ENCODE measurements around the gene EIF5. TPM values are rescaled to one million over a fixed set of nuclear protein-coding genes. Genes with fewer than 3 reads are reported as not detected.

Gene EIF5
- total RNA-seq, 1 experiment from 2014 or later, result 356 TPM

DNA sequence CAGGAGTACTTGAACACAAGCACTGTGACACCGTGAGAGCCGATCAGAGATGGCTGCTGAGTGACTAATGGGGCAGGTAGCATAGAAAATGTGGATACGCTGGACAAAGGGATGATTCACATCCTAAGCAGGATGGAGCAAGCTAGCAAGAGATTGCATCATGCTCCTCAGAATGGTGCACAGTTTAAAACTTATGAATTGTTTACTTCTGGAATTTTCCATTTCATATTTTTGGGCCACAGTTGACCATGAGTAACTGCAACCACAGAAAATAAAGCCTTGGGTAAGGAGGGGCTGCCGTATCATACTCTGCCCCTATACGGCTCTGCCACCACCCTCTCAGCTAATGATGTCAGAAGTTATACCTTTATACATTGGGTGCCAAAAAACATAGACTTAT lies 27.8 kb downstream of the EIF5 start:
- WGBS (ENCODE audit: extremely low coverage, insufficient read length, low lambda C conversion rate), result no CpG with 5 or more reads among the region's 5 CpGs
- H3K4me2 ChIP-seq (ENCODE audit: insufficient read depth, insufficient read length, low read length), result no peak overlapping the region
- no peak overlapping the region for H2BK20ac ChIP-seq (ENCODE audit: low read depth, low read length, poor library complexity, severe bottlenecking)
- no peak overlapping the region for H3K27ac Mint-ChIP-seq
- no peak overlapping the region for H3K4ac ChIP-seq (ENCODE audit: low read depth, low read length)
- no peak overlapping the region for H4K91ac ChIP-seq (ENCODE audit: insufficient read length, low read depth, low read length)
- TF ChIP-seq, protein P1, sequence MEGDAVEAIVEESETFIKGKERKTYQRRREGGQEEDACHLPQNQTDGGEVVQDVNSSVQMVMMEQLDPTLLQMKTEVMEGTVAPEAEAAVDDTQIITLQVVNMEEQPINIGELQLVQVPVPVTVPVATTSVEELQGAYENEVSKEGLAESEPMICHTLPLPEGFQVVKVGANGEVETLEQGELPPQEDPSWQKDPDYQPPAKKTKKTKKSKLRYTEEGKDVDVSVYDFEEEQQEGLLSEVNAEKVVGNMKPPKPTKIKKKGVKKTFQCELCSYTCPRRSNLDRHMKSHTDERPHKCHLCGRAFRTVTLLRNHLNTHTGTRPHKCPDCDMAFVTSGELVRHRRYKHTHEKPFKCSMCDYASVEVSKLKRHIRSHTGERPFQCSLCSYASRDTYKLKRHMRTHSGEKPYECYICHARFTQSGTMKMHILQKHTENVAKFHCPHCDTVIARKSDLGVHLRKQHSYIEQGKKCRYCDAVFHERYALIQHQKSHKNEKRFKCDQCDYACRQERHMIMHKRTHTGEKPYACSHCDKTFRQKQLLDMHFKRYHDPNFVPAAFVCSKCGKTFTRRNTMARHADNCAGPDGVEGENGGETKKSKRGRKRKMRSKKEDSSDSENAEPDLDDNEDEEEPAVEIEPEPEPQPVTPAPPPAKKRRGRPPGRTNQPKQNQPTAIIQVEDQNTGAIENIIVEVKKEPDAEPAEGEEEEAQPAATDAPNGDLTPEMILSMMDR (conservative IDR thresholded peaks at IDR 0.05), result no peak
- no peak overlapping the region for H3K56ac ChIP-seq (ENCODE audit: insufficient read length, low read depth, low read length)
- no peak overlapping the region for H3K4me3 Mint-ChIP-seq
- no peak overlapping the region for H2BK12ac ChIP-seq (ENCODE audit: insufficient read length, low read depth, low read length)
- no peak overlapping the region for H3T11ph ChIP-seq (ENCODE audit: low read length)
- no peak overlapping the region for H3K23ac ChIP-seq (ENCODE audit: insufficient read length, low read depth, low read length)
- H3K23me2 ChIP-seq (ENCODE audit: insufficient read length, low read depth, low read length, poor library complexity, severe bottlenecking), result no peaks in the 10 kb centered on the region
- H3K4me1 Mint-ChIP-seq, result peaks cover 2 to 3% of the 10 kb centered on the region in 2 experiments; a peak in 3 of 4 replicates
- no peak overlapping the region for H2BK5ac ChIP-seq (ENCODE audit: insufficient read length, low read length)
- H3K4me1 ChIP-seq (ENCODE audit: insufficient read depth, low read length), result no peaks in the 10 kb centered on the region
- no peak overlapping the region for H2BK120ac ChIP-seq (ENCODE audit: low read depth, low read length, poor library complexity, severe bottlenecking)
- H3K79me1 ChIP-seq (ENCODE audit: insufficient read depth, low read depth, low read length, poor library complexity, severe bottlenecking), result no peaks in the 10 kb centered on the region
- no peaks in the 10 kb centered on the region for H4K20me1 ChIP-seq (ENCODE audit: control insufficient read depth, insufficient read depth, insufficient read length)
- H3K9ac ChIP-seq (ENCODE audit: extremely low read depth, insufficient read length, low read length), result no peak overlapping the region
- no peak overlapping the region for H4K5ac ChIP-seq (ENCODE audit: insufficient read length, low read depth, low read length)
- H2BK15ac ChIP-seq (ENCODE audit: low read depth, low read length), result no peak overlapping the region
- no peak overlapping the region for H2AFZ ChIP-seq (ENCODE audit: low read length)
- H3K27ac ChIP-seq (ENCODE audit: insufficient read length, low read depth, low read length), result no peak overlapping the region
- peaks cover 20 to 22% of the 10 kb centered on the region in 2 experiments for H3K9me3 Mint-ChIP-seq
- H3K18ac ChIP-seq (ENCODE audit: insufficient read length, low read depth, low read length), result no peak overlapping the region
- no peak overlapping the region for H4K8ac ChIP-seq (replicated peaks; ENCODE audit: insufficient read length, low read depth, low read length)
- H3K27me3 Mint-ChIP-seq (ENCODE audit: low read depth), result peaks cover 6% of the 10 kb centered on the region
- H3K27me3 ChIP-seq (ENCODE audit: insufficient read depth, low read length), result no peaks in the 10 kb centered on the region
- no peak for DNase-seq
- peaks cover 4 to 14% (median 12%) of the 10 kb centered on the region in 3 experiments for H3K36me3 Mint-ChIP-seq (ENCODE audit: insufficient read depth in 1 of 3, low read depth in 3 of 3)
- no peak overlapping the region for H3K14ac ChIP-seq (ENCODE audit: insufficient read depth, low read length)
- no peak overlapping the region for H2AK5ac ChIP-seq (ENCODE audit: insufficient read length, low read length)
- H3K9me3 ChIP-seq (ENCODE audit: control insufficient read depth, low read depth, low read length), result no peaks in the 10 kb centered on the region
- H3K79me2 ChIP-seq (ENCODE audit: insufficient read depth, low read length), result no peaks in the 10 kb centered on the region

All from H9 (cell line).